Activated T-cell treated with anti-CD3 and anti-CD28 coated beads for 48 hours (primary cell): ENCODE results near the gene KCNJ18.
"Not testable (repeated sequence)": the region's sequence is repeated elsewhere in the genome, so short reads cannot be mapped to it uniquely, and the experiment has no call there.

Experiments used
- DNase-seq: peaks from one replicate; pipeline ENCODE4 v3.0.0-alpha.2; 2020; ENCODE audit warnings: low read depth

Gene KCNJ18

DNA sequence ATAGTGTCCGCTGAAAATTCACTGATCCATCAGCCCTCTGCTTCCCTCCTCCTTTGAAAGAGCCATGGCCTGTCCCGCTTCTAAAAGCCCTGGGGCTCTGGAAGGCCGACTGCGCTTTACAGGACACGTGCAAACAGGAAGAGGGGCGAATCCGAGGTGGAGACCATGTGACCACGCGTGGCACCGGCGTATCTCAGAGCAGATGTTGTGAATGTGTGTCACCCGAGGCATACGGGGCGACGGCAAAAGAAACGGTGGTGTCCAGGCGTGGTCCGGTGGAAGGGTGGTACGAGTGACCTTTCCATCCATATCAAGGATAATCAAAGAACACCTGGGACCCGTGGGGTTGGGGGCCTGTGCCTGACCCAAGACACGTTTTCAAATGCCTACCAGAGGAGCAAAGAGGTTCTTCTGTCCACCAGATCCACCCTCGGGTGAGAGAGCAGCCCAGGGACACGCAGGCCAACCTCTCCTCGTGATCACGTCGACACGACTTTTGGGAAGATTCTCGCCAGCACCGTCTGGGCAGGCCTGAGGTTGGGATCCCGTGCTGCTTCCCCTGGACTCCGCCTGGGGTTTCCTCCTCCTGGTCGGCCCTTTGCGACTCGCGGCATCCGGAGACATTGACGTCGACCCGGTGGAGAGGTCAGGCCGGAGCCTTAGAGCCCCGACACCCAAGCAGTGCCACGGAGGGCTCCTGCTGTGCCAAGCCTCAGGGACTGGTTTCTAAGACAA, 7.1 kb upstream of the KCNJ18 start:
- not testable (repeated sequence) for DNase-seq

DNA sequence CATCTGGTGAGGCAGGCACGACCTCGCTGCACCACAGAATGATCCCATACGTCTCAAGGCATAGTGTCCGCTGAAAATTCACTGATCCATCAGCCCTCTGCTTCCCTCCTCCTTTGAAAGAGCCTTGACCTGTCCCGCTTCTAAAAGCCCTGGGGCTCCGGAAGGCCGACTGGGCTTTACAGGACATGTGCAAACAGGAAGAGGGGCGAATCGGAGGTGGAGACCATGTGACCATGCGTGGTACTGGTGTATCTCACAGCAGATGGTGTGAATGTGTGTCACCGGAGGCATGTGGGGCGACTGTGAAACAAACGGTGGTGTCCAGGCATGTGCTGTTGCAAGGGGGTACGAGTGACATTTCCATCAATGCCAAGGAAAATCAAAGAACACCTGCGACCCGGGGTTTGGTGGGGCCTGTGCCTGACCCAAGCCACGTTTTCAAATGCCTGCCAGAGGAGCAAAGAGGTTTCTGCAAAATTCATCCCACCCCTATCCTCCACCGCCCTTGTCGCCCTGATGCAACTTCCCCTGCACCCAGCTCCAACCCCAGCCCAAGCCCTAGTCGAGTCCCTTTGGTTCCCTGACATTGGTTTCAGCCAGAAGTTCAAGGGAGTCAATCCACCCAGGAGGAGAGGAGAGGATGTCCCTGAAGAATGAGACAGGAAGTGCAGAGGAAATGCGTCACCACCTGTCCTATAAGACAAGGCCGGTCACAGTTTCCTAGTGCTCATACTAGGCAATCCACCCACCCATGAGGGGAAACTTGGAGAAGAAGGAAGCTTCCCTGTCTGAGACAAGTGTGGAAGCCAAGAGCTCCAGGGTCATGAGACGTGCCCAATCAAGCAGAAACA, 5.9 kb upstream of the KCNJ18 start:
- DNase-seq = no peak

DNA sequence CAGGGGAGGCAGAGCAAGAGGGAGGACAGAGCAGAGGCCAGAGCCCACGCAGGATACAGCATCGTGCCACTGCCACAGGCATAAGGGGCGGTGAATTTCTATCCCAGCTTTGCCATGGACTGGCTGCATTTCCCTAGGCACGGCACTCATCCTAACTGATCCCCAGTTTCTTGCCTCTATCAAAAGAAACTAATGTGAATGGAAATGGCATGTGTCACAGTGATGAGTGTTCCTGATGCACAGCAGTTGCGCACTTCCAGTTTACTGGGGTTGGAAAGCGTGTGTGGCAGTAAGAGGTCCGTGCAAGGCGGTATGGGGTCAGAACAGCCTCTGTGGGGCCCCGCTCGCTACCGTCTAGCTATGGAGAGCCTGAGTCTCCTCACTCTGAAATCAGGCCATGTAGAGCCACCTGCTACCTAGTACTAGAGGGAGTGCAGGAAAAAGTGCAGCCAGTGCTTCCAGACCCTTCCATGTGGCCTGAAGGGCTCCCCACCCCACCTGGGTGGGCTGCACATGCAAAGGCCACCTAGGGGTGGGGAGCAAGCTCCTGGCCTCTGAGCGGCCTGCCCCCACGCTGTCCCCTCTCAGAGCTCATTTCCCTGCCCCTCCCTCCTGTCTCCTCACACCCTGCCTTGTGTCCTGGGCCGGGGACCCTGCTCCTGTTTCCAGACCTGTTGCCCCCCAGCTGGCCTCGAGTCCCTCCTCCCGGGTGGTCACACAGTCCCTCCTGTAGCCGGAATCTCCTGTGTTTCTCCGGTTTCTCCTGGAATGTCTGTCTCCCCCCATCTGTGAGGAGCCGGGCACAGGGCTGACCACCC, 5.0 kb upstream of the KCNJ18 start:
- DNase-seq = no peak

DNA sequence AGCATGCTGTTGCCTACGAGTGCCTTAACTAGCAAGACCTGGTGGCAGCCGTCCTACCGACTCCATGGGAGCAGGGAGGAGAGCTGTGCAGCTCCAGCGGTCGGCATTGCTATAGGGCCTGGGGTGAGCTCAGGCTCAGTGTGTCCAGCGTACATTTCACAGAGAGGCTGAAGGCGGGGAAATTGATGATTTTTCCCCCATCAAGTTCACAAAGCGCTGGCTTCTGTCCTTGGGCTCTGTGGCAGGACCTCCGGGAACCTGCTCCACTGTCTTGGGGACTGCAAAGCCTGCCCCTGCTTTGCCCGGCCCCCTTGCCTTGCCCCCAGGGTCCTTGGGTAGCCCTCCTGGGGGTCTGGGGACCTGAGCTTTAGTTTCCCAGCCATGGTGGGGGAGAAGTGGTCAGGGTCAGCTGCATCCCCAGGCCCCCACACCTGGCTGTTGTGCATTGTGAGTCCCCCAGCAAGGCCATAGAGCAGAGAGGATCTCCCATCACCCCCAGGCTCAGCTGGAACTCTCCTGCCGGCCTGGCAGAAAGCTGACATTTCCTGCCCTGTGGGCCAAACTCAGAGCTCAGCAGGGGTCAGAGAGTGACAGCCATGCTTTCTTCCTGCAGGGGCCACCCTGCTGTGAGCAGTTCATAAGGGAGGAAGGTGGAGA, 3.9 kb upstream of the KCNJ18 start:
- DNase-seq = no peak

DNA sequence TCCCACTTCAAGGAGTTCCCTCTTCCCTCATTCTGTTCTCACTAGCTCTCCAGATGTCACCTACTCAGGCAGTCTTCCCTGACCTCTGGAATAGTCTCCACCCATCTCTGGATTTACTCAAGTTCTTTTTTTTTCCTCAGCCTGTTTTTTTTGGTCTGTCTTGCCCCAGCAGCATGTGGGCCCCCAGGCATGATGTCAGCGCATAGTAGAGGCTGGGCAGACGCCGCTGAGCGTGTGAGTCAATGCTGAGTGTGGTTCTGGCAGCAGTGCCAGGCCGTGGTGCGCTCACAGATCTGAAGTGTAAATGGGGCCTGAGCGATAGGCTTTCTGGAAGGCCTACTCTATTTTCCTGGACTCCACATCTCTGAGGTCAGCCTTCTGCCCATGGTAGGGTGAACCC, 2.7 kb upstream of the KCNJ18 start:
- no peak for DNase-seq

DNA sequence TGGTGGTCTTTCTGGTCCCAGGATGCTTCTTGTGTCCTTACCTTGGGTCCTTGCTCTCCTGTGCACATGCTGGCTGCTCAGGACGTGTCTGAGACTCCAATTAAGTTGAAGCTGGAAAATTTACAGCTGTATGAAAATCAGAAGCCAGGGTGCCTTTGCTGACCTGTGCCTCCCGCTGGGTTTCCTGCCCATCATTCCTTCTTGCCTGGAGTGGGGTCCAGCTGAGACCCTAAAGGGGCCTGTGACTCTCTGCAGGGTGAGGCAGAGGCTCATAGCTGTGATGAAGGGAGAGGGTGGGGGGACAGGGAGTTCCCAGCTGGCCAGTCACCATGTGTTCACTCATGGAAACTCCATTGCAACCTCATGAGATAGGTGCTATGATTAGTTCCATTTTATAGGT, 1.5 kb upstream of the KCNJ18 start:
- not testable (repeated sequence) for DNase-seq

DNA sequence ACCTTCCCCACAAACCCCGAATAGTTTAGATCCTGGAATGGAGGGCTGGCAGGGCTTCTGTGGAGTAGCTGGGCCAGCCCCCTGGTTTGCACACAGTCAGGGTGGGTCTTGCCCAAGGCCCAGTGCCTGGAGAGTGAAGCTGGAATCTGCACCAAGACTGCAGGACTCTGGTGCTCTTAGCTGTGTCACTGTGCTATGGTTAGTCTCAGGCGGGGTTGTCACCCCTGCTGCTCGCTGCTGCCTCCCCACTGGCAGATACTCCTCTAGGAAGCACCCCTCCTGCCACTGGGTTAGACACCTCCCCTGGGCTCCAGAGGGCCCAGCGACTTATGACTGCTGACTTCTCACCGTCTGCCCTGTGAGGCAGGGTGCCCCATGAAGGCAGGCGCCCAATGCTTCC, 842 bp upstream of the KCNJ18 start:
- DNase-seq = not testable (repeated sequence)

DNA sequence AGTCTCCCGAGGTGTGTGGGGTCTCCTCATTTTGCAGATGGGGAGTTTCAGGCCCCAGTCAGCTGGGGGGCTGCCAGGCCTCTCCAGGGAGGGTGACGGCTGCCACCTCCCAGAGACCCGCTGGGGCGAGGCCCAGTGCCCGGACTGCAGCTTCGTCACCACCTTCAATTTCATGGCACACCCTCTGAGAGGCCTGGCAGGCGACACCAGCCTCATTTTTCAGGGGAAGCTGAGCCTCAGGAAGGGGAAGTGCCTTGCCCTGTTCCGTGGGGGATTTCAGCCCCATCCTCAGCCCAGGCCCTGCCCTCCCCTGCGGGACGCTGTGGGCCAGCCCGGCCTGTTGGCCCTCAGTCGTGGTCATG, 362 bp downstream of the KCNJ18 start:
- DNase-seq = not testable (repeated sequence)

DNA sequence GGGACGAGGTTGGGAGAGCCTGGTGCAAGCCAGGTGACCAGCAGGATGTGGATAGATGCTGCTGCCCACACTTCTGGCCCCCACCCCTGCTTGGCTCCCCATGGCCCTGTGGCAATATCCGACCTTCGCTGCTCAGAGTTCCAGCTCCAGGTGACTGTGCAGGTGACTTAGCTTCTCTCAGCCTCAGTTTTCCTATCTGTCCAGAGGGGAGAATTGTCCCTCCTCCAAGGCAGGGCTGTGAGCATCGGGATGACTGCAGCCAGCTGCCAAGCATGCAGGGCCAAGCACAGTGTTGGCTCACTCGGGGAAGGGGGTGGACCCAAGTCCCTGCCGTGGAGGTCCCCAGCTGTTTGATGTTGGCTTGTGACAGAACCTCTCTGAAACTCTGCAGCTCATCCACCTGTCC, 1.1 kb downstream of the KCNJ18 start:
- DNase-seq = not testable (repeated sequence)

DNA sequence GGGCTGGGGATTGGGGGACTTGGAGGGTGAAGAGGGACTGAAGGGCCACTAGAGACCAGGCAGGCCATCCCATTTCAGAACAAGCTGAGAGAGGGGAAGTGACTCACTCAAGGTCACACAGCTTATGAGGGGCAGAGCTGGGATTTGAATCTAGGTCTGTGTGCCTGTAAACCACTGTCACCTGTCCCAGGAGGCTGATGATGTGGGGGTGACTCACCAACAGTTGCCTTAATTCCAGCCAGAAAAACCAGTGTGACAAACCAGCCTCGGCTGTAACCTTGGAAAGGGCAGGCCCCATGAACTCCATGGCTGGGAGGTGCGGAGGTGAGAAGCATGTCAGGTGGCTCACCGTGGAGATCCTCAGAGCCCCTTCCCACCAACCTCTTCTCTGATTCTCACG, 1.6 kb downstream of the KCNJ18 start:
- not testable (repeated sequence) for DNase-seq

DNA sequence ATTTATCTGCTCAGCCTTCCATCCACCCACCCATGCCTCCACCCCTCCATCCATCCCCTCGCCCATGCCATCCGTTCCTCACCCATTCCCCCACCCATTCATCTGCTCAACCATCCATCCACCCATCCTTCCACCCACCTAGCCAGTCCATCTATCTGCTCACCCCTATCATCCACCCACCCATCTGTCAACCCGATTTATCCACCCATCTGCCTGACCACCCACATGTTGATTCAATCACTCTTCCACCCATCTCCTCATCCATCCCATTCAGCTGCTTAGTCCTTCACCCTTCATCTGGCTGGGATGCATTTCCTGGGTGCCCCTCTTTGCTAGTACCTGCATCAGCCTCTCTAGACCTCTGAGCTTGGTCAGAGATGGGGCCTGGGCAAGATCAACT, 3.9 kb downstream of the KCNJ18 start:
- DNase-seq = not testable (repeated sequence)

DNA sequence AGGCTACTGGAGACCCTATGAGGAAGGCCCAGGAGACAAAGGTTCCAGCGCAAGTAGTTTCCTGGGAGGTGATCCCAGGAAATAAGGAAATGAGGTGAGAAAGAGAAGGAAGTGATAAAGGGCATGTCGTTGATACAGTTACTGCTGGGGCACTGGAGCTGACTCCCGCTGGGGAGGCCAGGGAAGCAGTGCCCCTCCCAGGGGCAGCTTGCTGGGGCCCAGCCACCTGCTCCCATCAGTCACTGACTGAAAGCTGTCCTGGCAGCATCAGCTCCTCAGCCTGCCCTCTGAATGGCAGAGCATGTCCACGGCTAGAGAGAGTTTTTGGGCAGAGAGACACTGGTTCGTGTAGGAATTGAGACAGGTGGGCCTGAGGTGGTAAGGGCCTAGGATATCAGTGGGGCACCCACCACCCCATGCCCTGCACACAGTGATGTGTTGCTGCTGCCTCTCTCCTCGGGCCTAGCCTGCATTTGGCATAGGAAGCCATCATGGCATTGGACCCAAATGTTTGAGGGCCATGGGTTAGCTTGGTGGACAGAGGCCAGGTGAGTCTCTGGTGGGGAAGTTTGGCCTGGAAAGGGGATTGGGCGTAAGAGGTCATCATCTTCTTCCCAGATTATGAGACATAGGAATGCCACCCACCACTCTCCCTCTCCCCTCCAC, 4.7 kb downstream of the KCNJ18 start:
- DNase-seq = not testable (repeated sequence)

DNA sequence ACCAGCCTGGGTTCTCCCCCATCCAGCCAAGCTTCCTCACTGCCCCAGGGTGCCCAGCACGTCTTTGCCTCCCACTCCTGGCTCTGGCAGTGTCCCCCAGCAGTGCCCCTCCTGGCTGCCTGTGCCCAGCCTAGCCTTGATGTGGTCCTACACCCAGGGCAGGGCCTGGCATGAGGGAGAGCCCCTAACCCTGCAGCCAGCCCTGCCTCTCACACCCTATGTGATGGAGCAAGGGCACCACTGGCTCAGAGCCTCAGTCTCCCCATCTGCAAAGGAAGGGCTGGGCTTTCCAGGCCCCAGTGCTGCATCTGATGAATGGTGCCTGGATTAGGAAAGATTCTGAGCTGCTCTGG, 5.2 kb downstream of the KCNJ18 start:
- DNase-seq = not testable (repeated sequence)

DNA sequence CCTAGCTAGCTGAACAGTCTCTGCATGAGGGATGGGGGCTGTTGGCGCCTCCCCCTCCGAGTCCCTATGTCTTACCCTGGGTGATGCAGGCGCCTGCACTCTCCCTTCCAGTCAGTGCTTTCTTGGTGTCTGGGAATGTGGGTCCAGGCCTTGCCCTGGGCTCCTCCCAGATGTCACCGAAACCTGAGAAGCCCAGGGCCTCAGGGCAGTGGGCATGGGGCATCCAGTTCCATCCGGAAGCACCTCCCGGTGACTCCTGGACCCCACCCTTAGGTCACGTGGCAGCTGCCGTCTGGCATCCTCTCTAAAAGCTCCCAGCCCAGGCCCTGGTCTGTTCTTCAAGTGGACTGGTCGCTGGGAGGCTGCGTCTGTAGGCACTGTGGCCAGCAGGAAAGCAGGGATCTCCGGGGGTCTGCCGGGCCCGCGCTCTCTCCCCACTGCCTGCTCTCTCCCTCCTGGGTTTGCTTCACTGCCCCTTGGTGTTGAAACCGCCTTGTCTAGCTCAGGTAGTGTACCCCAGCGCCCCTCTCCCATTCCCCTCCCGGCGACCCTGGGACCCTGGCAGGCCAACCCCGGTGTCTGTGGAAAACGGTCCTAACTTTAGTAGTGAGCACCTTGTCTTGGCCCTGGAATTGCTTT, 6.2 kb downstream of the KCNJ18 start:
- not testable (repeated sequence) for DNase-seq

DNA sequence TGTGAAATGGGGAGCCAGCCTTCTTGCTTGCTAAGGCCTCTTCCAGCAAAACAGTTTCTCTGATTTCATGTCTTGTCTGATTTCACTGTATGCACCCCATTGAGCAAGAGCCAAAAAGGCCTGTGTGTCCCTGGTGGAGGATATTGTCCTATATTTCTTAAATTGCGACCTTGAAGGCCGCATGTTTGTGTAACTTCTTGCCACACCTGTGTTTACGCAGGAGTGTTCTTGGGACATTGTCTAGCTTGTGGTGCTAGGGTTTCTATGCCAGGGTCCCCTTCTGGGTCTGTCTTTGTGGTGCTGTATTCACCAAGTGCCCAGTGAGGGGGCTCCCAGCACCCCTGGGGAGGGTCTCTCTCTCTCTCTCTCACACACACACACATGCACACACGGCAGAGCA, 6.8 kb downstream of the KCNJ18 start:
- DNase-seq = not testable (repeated sequence)

DNA sequence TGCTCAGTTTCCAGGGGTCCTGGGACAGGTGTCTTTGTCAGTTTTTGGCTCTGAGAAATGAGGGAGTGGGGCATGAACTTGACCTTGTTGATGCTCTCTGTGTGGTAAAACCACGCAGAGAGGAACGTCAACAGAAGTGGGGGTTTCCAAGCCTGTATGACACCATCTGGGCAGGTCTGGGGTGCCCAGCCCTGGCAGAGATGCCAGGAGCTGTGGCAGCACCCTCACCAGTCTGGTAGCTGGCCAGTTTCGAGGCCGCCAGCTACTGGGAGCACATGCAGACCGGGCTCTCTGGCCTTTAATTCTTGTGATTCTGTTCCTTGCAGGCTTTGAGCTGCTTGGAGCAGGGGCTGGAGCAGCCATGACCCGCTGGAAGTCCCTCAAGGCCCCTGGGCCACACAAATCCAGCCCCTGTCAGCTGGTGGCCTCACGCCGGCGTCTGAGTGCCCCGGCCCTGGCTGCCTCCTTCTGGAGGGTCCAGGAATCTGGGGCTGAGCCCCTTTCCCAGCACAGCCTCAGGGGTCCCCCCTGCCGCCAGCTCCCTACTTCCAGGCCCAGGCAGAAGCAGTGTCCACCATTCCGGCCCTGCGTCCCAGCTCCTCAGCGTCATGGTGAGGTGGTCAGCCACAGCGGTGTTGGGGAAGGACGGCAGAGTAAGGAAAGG, 7.4 kb downstream of the KCNJ18 start:
- not testable (repeated sequence) for DNase-seq

DNA sequence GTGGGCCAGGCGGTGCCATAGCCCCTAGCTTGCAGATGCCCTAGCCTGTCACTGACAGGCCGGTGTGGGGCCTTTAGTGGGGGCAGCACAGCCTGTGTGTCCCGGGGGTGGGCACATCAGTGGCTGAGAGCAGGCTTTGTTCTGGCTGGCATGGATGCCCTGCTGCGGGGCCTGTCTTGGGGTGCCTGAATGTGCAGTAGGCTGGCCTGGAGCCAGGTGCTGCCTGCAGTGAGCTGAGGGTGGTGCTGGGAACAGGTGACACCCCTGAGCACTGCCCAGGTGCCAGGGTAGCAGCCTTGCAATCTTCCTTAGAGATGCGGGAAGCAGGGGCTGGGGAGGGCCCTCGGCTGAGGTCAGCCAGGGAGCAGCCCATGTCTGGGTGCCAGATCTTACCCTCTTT, 8.8 kb downstream of the KCNJ18 start:
- not testable (repeated sequence) for DNase-seq

DNA sequence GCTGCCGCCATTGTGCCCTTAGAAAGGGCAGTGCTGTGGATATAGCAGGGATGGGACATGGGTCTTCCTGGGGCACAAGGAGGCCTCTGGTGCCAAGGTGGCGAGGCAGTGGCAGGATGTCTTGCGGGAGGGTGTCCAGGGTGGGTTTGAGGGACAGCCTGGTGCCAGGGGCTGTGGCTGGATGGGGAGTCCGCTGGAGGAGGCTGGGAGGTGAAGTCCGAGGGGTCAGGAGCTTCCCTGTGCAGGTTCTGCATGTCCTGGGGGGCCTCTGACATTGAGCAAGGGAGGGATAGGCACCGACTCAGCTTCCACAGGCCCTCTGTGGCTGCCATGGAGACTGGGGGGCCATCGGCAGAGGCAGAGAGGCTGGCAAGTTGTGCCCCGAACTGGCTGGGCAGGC, 9.7 kb downstream of the KCNJ18 start:
- DNase-seq = not testable (repeated sequence)

DNA sequence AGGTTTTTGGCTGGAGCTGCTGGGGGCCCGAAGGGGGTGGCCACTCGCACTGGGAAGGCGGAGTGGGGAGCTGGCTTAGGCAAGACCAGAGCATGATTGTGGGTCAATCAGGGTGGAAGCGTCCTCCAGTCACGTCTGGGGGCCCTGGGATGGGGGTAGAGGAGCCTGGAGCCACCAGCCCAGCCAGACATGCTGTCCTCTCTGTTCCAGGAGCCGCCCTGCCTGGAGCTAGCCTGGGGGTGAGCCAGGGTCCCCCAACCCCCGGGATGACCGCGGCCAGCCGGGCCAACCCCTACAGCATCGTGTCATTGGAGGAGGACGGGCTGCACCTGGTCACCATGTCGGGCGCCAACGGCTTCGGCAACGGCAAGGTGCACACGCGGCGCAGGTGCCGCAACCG, 10.2 kb downstream of the KCNJ18 start:
- DNase-seq = not testable (repeated sequence)

DNA sequence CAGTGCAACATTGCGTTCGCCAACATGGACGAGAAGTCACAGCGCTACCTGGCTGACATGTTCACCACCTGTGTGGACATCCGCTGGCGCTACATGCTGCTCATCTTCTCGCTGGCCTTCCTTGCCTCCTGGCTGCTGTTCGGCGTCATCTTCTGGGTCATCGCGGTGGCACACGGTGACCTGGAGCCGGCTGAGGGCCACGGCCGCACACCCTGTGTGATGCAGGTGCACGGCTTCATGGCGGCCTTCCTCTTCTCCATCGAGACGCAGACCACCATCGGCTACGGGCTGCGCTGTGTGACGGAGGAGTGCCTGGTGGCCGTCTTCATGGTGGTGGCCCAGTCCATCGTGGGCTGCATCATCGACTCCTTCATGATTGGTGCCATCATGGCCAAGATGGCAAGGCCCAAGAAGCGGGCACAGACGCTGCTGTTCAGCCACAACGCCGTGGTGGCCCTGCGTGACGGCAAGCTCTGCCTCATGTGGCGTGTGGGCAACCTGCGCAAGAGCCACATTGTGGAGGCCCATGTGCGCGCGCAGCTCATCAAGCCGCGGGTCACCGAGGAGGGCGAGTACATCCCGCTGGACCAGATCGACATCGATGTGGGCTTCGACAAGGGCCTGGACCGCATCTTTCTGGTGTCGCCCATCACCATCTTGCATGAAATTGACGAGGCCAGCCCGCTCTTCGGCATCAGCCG, 10.8 kb downstream of the KCNJ18 start:
- DNase-seq = not testable (repeated sequence)
